HEK293 (cell line): ENCODE measurements around the gene MORC4.

Experiments used
- CTCF ChIA-PET: fragments of 350-600 bp; formaldehyde crosslinking; extraction: SDS; loops from one replicate; lab custom pipeline; 2021; ENCODE audit warnings: antibody characterized with exemption; lab: Yijun Ruan, JAX
- POLR2A ChIA-PET: fragments of 300-600 bp; formaldehyde crosslinking; extraction: SDS; loops from one replicate; lab custom pipeline; 2020; ENCODE audit warnings: antibody characterized with exemption, inconsistent platforms; lab: Yijun Ruan, JAX
- H3K27ac ChIP-seq: fragments of 200-500 bp; sonication (Bioruptor generic); 2 replicates; pipeline ENCODE4 v1.5.1; 2014; ENCODE audit warnings: low read depth, low read length, control low read depth, inconsistent platforms; ENCODE audit errors: extremely low read depth
- H3K36me3 ChIP-seq, 2 experiments: fragments of 200-500 bp in 1 of 2; sonication (Bioruptor generic) in 1 of 2; 1 replicate in 1 of 2; 2 replicates in 1 of 2; pipeline ENCODE4 v1.5.1; 2014 to 2017; ENCODE audit warnings: inconsistent platforms in 2 of 2, low read length in 2 of 2; ENCODE audit not compliant: control insufficient read depth in 2 of 2, insufficient read depth in 1 of 2
- H3K4me1 ChIP-seq: fragments of 200-500 bp; sonication (Bioruptor generic); 2 replicates; pipeline ENCODE4 v1.5.1; 2014; ENCODE audit warnings: mild to moderate bottlenecking, low read length, inconsistent platforms; ENCODE audit not compliant: control insufficient read depth, insufficient read depth
- H3K4me3 ChIP-seq: 2 replicates; pipeline ENCODE4 v1.5.1; 2011; ENCODE audit warnings: low read depth, mild to moderate bottlenecking, control low read depth, low read length, moderate library complexity
- H3K9me3 ChIP-seq: fragments of 200-500 bp; sonication (Bioruptor generic); 2 replicates; pipeline ENCODE4 v1.5.1; 2014; ENCODE audit warnings: low read depth, low read length, inconsistent platforms; ENCODE audit not compliant: control insufficient read depth, insufficient read depth
- KLF1 ChIP-seq: fragments of 450-650 bp; formaldehyde crosslinking; IDR thresholded peaks from 2 replicates; pipeline ENCODE4 v1.5.1; 2016; ENCODE audit warnings: missing biosample characterization, missing genetic modification characterization
- KLF17 ChIP-seq: fragments of 450-650 bp; formaldehyde crosslinking; IDR thresholded peaks from 2 replicates; pipeline ENCODE4 v1.5.1; 2016; ENCODE audit warnings: missing biosample characterization, missing genetic modification characterization
- PBX3 ChIP-seq: sonication (generic); formaldehyde crosslinking; IDR thresholded peaks from 2 replicates; pipeline ENCODE4 v1.8.1; 2022; ENCODE audit warnings: mild to moderate bottlenecking, moderate library complexity, missing genetic modification reagents
- SCRT2 ChIP-seq: fragments of 450-650 bp; formaldehyde crosslinking; IDR thresholded peaks from 2 replicates; pipeline ENCODE4 v1.5.1; 2016; ENCODE audit warnings: missing biosample characterization, missing genetic modification characterization
- SP2 ChIP-seq: fragments of 450-650 bp; formaldehyde crosslinking; IDR thresholded peaks from 2 replicates; pipeline ENCODE4 v1.5.1; 2016; ENCODE audit warnings: missing biosample characterization, missing genetic modification characterization
- ZIC2 ChIP-seq: fragments of 450-650 bp; formaldehyde crosslinking; IDR thresholded peaks from 2 replicates; pipeline ENCODE4 v1.5.1; 2016; ENCODE audit warnings: missing biosample characterization, missing genetic modification characterization
- ZNF146 ChIP-seq: fragments of 450-650 bp; formaldehyde crosslinking; IDR thresholded peaks from 2 replicates; pipeline ENCODE4 v1.5.1; 2016; ENCODE audit warnings: missing biosample characterization, missing genetic modification characterization
- ZNF2 ChIP-seq: fragments of 450-650 bp; formaldehyde crosslinking; IDR thresholded peaks from 2 replicates; pipeline ENCODE4 v1.5.1; 2016; ENCODE audit warnings: missing biosample characterization, missing genetic modification characterization
- ZNF324 ChIP-seq: fragments of 450-650 bp; formaldehyde crosslinking; IDR thresholded peaks from 2 replicates; pipeline ENCODE4 v1.5.1; 2016; ENCODE audit warnings: missing biosample characterization, missing genetic modification characterization
- ZNF416 ChIP-seq: fragments of 450-650 bp; formaldehyde crosslinking; IDR thresholded peaks from 2 replicates; pipeline ENCODE4 v1.5.1; 2016; ENCODE audit warnings: missing biosample characterization, missing genetic modification characterization
- ZNF423 ChIP-seq: fragments of 450-650 bp; formaldehyde crosslinking; IDR thresholded peaks from 2 replicates; pipeline ENCODE4 v1.5.1; 2016; ENCODE audit warnings: missing biosample characterization, missing genetic modification characterization
- ZNF501 ChIP-seq: fragments of 450-650 bp; formaldehyde crosslinking; IDR thresholded peaks from 2 replicates; pipeline ENCODE4 v1.5.1; 2016; ENCODE audit warnings: missing biosample characterization, missing genetic modification characterization
- ZNF530 ChIP-seq: fragments of 450-650 bp; formaldehyde crosslinking; IDR thresholded peaks from 2 replicates; pipeline ENCODE4 v1.5.1; 2016; ENCODE audit warnings: low read depth, missing biosample characterization, missing genetic modification characterization
- ZNF639 ChIP-seq: fragments of 450-650 bp; formaldehyde crosslinking; IDR thresholded peaks from 2 replicates; pipeline ENCODE4 v1.5.1; 2016; ENCODE audit warnings: missing biosample characterization, missing genetic modification characterization
- ZNF654 ChIP-seq: fragments of 450-650 bp; formaldehyde crosslinking; IDR thresholded peaks from 2 replicates; pipeline ENCODE4 v1.5.1; 2016; ENCODE audit warnings: low read depth, missing biosample characterization, missing genetic modification characterization
- ZNF664 ChIP-seq: fragments of 450-650 bp; formaldehyde crosslinking; IDR thresholded peaks from 2 replicates; pipeline ENCODE4 v1.5.1; 2016; ENCODE audit warnings: missing biosample characterization, missing genetic modification characterization
- ZNF677 ChIP-seq: fragments of 450-650 bp; IDR thresholded peaks from 2 replicates; pipeline ENCODE4 v1.5.0; 2018; ENCODE audit warnings: missing biosample characterization, mild to moderate bottlenecking, missing genetic modification characterization, moderate library complexity
- TF ChIP-seq, protein P1 (sequence below): fragments of 450-650 bp; formaldehyde crosslinking; IDR thresholded peaks from 2 replicates; pipeline ENCODE4 v1.5.1; 2016; ENCODE audit warnings: missing biosample characterization, missing genetic modification characterization, borderline replicate concordance
- TF ChIP-seq, protein P2 (sequence below): fragments of 450-650 bp; IDR thresholded peaks from 2 replicates; pipeline ENCODE4 v1.5.1; 2018; ENCODE audit warnings: missing biosample characterization, missing genetic modification characterization
- TF ChIP-seq, protein P3 (sequence below): fragments of 450-650 bp; formaldehyde crosslinking; IDR thresholded peaks from 2 replicates; pipeline ENCODE4 v1.5.1; 2016; ENCODE audit warnings: missing biosample characterization, missing genetic modification characterization

The MORC4 gene

DNA sequence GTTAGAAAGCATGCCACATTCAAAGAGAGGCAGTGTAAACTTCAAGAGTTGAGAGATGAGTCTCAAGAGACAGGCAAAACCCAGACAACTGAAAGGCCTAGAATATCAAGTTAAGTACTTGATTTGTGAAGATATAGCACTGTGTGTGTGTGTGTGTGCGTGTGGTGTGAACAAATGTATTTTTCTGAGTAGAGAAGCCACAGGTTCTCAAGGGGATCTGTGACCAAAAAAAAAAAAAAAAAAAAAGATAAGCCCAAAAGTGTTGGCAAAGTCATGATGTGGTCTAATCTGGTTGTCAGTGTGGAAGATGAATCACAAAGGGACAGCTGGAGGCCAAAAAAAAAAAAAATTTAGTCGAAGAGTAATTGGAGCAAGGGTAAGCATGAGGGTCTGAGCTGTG is 100.7 kb downstream of the MORC4 start (continued):
- TF ChIP-seq ZNF416 (no peak), ZNF530 (tag by site-specific recombination) (no peak), ZNF664 (tag by site-specific recombination) (no peak), ZNF639 (tag by site-specific recombination) (no peak)
- TF ChIP-seq, protein P1, sequence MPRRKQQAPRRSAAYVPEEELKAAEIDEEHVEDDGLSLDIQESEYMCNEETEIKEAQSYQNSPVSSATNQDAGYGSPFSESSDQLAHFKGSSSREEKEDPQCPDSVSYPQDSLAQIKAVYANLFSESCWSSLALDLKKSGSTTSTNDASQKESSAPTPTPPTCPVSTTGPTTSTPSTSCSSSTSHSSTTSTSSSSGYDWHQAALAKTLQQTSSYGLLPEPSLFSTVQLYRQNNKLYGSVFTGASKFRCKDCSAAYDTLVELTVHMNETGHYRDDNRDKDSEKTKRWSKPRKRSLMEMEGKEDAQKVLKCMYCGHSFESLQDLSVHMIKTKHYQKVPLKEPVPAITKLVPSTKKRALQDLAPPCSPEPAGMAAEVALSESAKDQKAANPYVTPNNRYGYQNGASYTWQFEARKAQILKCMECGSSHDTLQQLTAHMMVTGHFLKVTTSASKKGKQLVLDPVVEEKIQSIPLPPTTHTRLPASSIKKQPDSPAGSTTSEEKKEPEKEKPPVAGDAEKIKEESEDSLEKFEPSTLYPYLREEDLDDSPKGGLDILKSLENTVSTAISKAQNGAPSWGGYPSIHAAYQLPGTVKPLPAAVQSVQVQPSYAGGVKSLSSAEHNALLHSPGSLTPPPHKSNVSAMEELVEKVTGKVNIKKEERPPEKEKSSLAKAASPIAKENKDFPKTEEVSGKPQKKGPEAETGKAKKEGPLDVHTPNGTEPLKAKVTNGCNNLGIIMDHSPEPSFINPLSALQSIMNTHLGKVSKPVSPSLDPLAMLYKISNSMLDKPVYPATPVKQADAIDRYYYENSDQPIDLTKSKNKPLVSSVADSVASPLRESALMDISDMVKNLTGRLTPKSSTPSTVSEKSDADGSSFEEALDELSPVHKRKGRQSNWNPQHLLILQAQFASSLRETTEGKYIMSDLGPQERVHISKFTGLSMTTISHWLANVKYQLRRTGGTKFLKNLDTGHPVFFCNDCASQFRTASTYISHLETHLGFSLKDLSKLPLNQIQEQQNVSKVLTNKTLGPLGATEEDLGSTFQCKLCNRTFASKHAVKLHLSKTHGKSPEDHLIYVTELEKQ (tag by site-specific recombination), result no peak
- TF ChIP-seq, protein P2, sequence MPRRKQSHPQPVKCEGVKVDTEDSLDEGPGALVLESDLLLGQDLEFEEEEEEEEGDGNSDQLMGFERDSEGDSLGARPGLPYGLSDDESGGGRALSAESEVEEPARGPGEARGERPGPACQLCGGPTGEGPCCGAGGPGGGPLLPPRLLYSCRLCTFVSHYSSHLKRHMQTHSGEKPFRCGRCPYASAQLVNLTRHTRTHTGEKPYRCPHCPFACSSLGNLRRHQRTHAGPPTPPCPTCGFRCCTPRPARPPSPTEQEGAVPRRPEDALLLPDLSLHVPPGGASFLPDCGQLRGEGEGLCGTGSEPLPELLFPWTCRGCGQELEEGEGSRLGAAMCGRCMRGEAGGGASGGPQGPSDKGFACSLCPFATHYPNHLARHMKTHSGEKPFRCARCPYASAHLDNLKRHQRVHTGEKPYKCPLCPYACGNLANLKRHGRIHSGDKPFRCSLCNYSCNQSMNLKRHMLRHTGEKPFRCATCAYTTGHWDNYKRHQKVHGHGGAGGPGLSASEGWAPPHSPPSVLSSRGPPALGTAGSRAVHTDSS (tag by site-specific recombination), result no peak

- Histone ChIP-seq H3K4me3 (no peak overlapping the region), H3K36me3 (no peaks in the 10 kb centered on the region), H3K4me1 (no peaks in the 10 kb centered on the region; the same call in 1 of the 2 replicates), H3K27ac (no peak overlapping the region), H3K9me3 (no peaks in the 10 kb centered on the region)
- ChIA-PET POLR2A (no interaction called here), CTCF (interaction anchor here (0.6 to 3.1 kb wide), 28 partner anchors 9 to 1173 kb away, joined by 3 to 25 read pairs (median 4); no protein-coding TSS in a partner anchor)
- TF ChIP-seq ZNF501 (tag by site-specific recombination) (no peak), ZIC2 (tag by site-specific recombination) (no peak), ZNF146 (no peak), ZNF654 (tag by site-specific recombination) (peak; percentile 66), ZNF2 (tag by site-specific recombination) (no peak), SP2 (no peak)
These were observed 101.5 kb downstream of the MORC4 start for GRCh38 chrX:106898462-106898861.

- Histone ChIP-seq H3K4me3 (no peak overlapping the region), H3K4me1 (no peaks in the 10 kb centered on the region; the same call in 1 of the 2 replicates), H3K36me3 (no peaks in the 10 kb centered on the region), H3K27ac (no peak overlapping the region), H3K9me3 (no peaks in the 10 kb centered on the region)
- TF ChIP-seq PBX3 (CRISPR knock-in tag), result no peak
- no peak for TF ChIP-seq KLF17
- no peak for TF ChIP-seq ZNF324 (tag by site-specific recombination)
- TF ChIP-seq SCRT2, result no peak
- TF ChIP-seq, protein P3, sequence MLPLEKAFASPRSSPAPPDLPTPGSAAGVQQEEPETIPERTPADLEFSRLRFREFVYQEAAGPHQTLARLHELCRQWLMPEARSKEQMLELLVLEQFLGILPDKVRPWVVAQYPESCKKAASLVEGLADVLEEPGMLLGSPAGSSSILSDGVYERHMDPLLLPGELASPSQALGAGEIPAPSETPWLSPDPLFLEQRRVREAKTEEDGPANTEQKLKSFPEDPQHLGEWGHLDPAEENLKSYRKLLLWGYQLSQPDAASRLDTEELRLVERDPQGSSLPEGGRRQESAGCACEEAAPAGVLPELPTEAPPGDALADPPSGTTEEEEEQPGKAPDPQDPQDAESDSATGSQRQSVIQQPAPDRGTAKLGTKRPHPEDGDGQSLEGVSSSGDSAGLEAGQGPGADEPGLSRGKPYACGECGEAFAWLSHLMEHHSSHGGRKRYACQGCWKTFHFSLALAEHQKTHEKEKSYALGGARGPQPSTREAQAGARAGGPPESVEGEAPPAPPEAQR, result no peak
- no peak for TF ChIP-seq ZNF677 (tag by site-specific recombination)
- TF ChIP-seq ZNF423 (tag by site-specific recombination), result no peak
- TF ChIP-seq KLF1, result no peak
- TF ChIP-seq ZNF664 (tag by site-specific recombination), result no peak
- ChIA-PET POLR2A (no interaction called here), CTCF (interaction anchor here (0.6 to 3.1 kb wide), 14 partner anchors 12 to 1080 kb away, joined by 3 to 25 read pairs (median 6); partner anchors contain the start of gene NCBP2L)
These were observed 102.8 kb downstream of the MORC4 start for GRCh38 chrX:106897259-106897658.
